IPS DF 4.7 (cell line): ENCODE measurements around the gene GALNT17.

Source experiments
- DNase-seq: peaks from one replicate; pipeline ENCODE4 v3.0.0-alpha.2; 2013; ENCODE audit warnings: low spot score; ENCODE audit errors: extremely low read depth

GALNT17 gene

DNA sequence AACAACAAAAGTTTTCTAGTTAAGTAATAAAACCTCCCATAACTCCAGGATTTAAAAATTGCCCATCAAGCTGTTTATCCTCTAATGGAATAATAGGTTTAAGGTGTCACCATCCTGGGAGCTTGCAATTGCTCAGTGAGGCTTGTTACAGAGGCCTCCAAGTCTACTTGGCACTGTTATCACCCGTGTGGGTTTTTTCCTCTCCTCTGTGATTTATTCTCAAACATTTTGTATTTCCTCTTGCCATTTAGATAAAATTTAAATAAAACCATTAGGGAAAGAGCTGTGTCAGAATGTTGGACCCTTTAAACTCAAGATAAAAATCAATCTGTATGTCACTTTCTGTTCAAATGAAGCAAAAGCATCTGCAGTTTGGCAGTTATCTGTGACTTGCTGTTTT is 202.6 kb downstream of the GALNT17 start:
- DNase-seq = no peak

DNA sequence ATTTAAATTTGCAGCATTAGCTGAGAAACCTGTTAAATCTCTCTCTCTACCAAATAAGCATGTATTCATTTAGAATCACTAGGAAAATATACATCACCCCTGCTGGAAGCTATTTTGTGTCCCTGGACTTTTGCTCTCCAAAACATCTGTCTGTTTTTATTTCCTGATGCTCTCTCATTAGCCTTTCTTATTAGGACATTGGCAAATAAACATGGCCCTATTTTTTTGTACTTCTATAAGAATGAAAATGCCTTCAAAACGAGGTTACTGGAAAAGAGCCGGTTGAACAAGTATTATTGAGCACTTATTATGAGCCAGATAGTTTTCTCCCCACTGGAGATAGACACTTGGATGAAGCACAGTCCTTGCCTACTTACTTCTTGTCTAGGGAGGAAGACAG is 206.9 kb downstream of the GALNT17 start:
- no peak for DNase-seq

DNA sequence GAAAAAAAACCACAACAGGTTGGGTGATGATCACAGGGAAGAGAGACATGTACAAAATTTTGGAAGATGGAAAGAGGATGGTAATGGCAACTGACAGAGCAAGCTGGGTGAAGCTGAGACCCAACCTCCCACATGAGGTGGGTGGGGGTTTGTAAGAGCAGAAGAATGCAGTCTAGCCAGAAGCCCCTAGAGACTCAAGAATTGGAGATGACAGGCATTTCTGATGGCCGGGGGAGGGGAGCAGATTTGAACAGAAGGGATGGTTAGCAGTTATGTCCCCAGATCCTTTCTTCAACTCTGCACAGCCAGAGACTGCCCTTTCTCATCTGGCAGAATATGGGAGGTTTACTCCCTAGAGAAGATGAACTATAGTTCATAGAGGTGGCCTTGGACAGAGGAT is 208.0 kb downstream of the GALNT17 start:
- DNase-seq = no peak

DNA sequence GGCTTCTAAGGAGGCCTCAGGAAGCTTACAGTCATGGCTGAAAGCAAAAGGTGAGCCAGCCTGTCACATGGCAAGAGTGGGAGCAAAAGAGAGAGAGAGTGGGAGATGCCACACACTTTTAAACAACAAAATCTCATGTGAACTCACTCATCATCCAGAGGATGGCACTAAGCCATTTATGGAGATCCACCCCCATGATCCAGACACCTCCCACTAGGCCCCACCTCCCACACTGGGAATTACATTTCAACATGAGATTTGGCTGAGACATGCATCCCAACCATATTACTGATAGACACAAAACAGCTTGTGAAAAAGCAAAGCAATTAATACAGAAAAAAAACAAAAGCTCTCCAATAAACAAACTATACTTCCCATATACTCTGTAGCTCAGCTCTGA is 210.3 kb downstream of the GALNT17 start:
- no peak for DNase-seq

- no peak for DNase-seq
Measured at GRCh38 chr7:71343039-71343438, 211.1 kb downstream of the GALNT17 start.

GRCh38 chr7:71343892-71344291 is 211.9 kb downstream of the GALNT17 start:
- DNase-seq = no peak

DNA sequence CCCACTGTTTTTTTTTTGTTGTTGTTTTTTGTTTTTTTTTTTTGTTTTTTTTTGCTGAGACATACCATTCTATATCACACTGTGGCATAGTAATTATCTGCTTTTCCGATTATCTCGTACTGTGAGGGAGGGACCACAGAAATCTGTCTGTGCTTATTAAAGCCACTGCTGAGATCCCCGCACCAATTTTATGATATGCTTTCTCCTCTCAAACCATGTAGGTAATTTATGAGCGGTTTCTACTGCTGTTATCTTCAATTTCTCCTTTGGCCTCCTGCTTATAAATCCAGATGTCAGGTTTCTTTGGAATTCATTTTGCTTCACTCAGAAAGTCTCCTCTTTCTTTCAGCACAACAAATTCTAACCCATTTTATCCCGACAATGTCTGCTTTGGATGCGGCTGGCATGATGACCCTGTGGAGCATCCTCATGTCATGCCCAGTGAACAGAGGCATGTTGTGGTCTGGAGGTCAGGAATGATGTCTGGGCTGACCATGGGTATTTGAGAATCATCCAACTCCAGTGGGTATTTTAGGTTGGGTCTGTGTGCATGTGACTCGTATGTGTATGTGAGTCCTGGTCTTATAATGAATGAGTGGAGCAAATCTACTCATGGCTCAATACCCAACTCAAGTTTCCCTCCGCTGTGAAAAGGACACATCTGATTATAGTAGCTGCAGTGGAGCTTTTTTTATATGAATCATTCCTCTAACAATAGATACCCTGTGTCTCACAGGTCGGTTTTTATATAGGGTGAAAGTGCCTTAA is 213.4 kb downstream of the GALNT17 start:
- no peak for DNase-seq

DNA sequence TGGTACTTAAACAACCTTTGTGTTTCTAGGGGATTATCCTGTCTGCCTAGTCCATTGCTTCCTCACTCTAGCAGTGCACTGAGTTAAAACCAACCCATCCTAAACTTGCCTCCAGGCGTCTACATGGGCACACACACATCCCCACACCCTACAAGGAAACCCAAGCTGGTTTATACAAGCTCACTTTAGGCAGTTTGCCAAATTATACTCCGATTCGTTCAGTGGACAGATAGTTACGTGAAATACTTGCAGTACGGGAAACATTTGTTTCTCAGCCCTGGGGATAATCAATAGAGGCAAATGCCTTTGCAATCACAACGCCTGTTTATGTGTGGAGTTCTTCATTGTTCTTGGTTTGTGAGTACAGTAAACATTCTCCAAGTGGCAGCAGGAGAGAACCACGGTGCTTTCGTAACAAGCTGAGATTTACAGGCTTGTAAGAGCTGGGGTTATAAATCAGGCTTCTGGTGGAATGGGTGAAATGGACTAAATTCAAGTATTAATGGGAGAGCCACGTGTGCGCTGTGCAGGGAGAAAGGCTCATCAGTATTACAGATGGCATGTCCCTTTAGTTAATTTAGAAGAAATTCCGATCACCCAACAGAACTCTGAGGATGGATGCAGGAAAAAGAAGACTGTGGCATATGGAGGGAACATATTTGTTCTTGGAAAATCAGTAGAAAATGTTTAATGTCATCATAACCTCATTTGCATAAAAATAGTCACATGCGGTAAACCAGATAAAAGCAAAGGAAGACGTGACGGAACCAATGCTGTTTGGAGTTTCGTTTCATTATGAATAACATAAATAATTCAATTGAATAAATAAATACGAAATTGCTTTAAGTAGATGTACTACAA is 217.1 kb downstream of the GALNT17 start:
- no peak for DNase-seq

- no peak for DNase-seq
Measured at GRCh38 chr7:71349682-71350481, 217.9 kb downstream of the GALNT17 start.

DNA sequence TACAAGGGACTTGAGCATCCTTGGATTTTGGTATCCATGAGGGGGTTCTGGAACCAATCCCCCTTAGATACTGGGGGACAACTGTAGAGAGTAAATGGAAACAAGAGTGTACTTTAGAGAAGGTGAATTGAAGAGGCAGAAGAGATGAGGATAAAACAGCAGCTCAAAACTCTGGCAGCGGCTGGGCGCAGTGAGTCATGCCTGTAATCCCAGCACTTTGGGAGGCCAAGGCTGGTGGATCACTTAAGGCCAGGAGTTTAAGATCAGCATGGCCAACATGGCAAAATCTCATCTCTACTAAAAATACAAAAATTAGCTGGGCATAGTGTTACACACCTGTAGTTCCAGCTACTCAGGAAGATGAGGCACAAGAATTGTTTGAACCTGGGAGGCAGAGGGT is 218.7 kb downstream of the GALNT17 start:
- no peak for DNase-seq

- no peak for DNase-seq
Measured at GRCh38 chr7:71354716-71355115, 222.8 kb downstream of the GALNT17 start.

GRCh38 chr7:71361451-71362032 is 229.6 kb downstream of the GALNT17 start:
- DNase-seq = no peak

DNA sequence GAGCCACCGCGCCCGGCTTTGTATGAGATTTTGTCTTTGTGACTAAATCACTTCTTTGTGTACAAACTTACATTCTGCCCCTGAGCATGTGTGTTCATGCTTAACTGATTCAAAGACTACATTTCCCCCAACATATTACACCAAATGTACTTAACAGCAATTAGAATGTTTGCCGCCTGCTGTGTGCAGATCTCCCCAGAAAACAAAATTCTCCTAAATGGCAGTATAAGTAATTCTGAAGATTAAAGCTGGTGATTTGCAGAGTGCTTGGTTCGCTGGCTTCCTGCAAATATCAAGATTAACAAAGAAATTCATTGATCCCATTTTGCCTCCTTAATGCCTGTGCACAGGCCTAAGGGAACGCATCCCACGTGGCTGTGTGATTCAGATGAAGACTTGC is 230.3 kb downstream of the GALNT17 start:
- no peak for DNase-seq

GRCh38 chr7:71363223-71363622 is 231.3 kb downstream of the GALNT17 start:
- DNase-seq = no peak

GRCh38 chr7:71363627-71364026 is 231.7 kb downstream of the GALNT17 start:
- DNase-seq = no peak

- DNase-seq = no peak
Measured at GRCh38 chr7:71364551-71364950, 232.6 kb downstream of the GALNT17 start.

DNA sequence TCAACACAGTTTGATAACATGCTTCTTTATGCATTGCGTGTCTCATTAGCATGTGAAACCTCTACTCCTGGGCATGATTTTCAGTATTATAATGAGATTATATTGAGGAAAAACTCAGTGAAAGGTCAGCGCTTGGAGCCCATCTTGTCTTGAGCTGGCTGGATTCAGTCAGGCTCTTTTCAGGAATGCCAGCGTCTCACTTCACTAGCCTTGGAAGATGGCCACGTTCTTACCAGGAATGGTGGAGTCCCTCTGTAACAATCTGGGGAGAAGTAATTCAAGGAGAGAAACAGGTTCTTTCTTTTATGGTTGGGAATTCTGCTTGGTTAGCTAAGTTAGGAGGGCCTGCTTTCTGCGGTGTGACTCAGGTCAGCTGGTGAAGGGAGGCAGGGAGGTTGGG is 241.0 kb downstream of the GALNT17 start:
- DNase-seq = no peak

DNA sequence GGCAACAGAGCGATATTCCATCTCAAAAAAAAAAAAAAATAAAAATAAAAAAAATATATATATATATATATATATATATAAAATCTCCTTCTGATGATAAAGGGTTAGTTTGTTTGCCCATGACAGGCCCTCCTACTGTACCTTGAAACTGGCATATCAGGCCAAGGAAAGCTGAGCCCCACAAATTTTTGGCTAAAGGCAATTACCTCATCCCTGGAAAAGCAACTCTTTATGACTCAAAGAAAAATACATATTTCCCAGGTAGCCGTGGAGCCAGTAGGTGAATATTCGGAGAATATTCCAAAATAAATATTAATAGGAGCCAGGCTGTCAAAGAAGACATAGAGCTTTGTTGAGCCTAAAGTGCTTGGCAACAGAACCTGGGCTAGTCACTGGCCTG is 245.1 kb downstream of the GALNT17 start:
- no peak for DNase-seq

DNA sequence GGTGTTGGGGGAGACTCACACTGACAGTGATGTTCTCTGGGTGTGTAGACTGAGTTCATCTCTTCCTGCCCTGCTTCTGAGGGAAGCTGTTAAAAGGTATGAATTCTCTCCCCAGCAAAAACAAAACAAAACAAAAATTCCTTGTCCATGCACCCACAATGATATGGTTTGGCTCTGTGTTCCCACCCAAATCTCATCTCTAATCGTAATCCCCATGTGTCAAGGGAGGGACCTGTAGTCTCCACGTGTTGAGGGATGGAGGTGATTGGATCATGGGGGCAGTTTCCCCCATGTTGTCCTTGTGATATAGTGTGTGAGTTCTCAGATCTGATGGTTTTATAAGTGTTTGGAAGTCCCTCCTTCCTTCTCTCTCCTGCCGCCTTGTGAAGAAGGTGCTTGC is 245.5 kb downstream of the GALNT17 start:
- no peak for DNase-seq

DNA sequence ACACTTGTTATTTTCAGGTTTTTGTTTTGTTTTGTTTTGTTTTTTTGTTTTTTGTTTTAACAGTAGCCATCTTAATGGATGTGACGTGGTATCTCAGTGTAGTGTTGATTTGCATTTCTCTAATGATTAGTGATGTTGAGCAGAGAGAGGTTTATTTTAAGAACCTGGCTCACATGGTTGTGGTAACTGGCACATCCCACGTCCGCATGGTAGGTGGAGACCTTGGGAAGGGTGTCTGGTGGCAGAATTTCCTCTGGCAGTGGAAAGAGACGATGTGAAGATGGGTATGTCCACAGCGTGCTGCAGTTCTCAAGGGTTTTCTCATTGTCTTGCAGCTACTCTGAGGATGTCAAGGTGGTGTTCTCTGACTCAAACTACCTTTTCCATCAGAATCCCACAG is 252.2 kb downstream of the GALNT17 start:
- DNase-seq = no peak

DNA sequence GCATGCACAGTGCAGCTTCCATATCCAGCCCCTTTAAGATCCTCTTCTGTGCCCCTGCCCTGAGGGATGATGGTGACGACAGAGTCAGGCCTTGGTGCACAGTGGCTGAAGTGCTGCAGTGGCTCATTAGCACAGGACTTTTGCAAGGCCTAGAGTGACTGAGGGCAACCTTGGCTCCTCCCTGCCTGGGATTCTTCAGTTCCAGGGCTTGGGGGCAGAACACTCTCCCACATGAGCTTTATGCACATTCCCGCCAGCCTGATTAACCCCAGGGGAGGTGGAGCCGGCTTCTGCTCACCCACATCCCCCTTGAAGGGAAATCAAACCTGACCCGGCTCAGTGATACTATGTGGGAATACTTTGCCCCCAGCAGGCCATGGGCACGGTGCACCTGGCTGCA is 253.4 kb downstream of the GALNT17 start:
- DNase-seq = no peak
